T1000 (cell line): ENCODE data around the gene LRFN2.

ENCODE experiments used
- DNase-seq: peaks from one replicate; lab custom pipeline; 2025; ENCODE audit warnings: mixed read lengths; lab: John Stamatoyannopoulos, UW

The LRFN2 gene

DNA sequence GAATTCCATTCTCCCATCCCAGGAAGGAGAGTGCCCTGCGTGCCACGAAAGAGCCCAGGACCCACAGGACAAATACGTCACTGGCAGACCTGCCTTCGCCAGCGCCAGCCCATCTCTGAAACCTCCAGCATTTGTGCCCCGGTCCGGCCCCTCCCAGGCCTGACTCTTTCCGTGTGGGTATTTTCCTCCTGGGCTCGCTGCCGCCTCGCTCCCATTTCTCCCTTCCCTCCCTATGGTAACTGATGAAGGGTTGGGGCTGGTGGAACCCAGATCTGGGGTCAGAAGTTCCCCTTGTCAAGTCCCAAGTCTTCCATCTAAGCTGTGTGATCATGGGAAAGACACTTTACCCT is 208.5 kb downstream of the LRFN2 start:
- no peak for DNase-seq

DNA sequence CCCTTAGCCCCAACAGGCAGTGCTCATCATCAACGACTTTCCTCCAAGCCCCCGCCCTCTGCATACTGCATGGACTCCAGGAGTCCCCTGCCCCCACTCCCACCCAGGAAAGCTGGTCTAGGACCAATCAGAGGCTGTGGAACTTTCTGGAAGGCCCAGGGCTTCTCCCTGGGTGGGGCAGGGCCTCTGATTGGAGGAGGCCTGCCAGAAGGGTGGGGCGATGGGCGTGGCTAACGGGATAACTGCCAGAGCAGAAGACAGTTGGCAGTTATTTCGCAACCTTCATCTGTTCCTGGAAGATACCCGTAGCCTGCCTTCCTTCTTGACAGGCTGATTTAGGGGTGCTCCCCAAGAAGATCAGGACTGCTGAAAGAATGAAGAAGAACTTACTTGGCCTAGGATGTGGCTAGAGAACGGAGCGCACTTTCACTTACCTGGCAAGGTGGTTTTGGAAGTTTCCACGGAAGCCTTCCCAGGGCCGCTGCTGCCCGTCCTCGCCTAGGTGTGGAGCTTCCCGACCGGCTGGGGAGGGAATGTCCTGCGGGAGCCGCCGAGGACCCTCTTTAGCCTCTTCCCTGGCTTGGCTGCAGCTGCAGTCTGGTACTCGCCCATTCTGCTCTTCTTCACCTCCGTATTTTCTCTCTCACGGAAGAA is 209.0 kb downstream of the LRFN2 start:
- DNase-seq: no peak

DNA sequence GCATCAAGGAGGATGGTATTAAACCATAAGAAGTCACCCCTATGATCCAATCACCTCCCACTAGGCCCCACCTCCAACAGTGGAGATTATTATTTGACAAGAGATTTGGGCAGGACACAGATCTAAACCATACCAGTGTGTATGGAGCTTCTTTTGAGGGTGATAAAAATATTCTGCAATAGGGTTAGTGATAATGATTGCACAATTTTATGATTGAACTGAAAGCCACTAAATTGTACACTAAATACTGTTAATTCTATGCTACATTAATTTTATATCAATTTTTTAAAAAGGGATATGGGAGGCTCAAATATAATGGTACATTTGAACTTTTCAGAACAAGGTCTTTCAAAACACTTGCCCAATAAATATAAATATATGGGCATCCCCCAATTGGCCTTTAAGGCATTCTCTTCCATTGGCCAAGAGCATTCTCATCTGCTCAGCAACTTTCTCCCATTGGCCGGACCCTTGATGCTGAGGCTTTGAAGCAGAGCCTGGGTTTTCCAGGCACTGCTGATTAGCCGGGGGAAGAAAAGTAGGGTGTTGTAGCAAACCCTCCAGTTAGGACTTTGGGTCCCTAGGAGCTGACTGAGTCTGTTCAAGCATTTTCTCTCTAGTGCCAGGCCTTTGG is 209.9 kb downstream of the LRFN2 start:
- DNase-seq: no peak

DNA sequence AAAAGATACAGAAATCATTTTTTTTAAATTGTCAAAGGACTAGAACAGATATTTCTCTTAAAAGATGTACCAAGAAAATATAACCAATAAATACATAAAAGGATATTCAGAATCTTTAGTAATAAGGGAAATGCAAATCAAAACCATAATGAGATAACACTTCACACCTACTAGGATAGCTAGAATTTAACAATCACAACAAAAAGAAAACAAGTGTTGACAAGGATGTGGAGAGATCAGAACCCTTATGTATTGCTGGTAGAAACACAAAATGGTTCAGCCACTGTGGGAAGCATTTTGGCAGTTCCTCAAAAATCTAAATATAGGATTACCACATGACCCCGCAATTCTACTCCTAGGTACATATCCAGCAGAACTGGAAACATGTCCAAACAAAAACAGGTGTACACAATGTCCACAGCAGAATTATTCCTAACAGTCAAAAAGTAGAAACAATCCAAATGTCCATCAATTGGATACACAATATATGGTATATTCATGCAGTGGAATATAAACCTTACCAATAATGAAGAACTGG is 211.0 kb downstream of the LRFN2 start:
- DNase-seq: no peak

DNA sequence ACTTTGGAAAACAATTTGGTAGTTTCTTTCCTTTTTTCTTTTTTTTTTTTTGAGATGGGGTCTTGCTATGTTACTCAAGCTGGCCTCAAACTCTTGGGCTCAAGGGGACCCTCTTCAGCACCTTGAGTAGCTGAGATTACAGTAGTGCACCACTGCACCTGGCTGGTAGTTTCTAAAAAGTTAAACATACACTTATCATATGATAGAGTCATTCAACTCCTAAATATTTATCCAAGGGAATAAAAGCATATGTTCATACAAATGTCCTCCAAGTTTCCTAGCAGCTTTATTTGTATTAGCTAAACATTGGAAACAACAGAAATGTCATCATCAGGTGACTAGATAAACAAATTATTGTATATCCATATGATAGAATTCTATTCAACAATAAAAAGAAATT is 213.9 kb downstream of the LRFN2 start:
- no peak for DNase-seq

DNA sequence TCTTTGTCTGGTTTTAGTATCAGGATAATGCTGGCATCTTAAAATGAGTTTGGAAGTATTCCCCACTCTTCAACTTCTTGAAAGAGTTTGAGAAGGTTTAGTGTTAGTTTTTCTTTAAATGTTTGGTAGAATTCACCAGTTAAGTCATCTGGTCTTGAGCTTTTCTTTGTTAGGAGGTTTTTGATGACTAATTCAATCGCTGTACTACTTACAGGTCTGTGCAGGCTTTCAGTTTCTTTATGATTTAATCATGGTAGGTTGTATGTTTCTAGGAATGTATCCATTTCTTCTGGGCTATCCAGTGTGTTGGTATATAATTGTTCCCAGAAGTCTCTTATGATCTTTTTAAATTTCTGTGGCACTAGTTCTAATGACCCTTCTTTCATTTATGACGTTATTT is 215.5 kb downstream of the LRFN2 start:
- no peak for DNase-seq

DNA sequence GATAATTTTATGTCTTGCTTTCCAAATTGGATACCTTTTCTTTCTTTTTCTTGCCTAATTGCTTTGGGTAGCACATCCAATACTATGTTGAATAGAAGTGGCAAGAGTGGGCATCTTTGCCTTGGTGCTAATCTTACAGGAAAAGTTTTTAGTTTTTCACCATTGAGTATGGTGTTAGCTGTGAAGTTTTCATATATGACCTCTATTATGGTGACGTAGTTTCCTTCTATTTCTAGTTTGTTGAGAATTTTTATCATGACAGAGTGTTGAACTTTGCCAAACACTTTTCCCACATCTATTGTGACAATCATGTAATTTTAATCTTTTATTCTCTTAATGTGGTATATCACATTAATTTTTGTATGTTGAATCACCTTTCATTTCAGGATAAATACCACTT is 216.1 kb downstream of the LRFN2 start:
- no peak for DNase-seq

DNA sequence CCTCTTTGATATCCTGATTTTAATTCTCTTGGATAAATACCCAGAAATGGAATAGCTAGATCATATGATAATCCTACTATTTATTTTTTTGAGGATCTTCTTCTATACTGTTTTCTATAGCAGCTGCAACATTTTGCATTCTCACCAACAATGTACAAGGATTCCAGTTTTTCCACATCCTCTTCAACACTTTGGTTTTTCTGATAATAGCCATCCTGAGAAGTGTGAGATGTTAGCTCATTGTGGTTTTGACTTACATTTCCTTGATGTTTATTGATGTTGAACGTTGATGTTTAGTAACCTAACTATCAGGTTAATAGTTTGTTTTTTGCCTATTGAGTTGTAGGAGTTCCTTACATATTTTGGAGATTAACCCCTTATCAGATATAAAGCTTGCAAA is 217.3 kb downstream of the LRFN2 start:
- DNase-seq: no peak

DNA sequence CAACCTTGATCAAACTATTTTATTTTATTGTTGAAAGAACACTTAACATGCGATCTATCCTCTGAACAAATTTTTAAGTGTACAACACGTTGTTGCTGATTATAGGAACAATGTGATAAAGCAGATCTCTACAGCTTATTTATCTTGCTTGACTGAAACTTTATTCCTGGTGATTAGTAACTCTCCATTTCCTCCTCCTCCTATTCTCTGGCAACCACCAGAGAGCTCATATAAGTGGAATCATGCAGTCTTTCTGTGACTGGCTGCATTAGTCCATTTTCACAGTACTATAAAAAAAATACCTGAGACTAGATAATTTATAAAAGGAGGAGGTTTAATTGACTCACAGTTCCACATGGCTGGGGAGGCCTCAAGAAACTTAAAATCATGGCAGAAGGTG is 218.1 kb downstream of the LRFN2 start:
- no peak for DNase-seq

DNA sequence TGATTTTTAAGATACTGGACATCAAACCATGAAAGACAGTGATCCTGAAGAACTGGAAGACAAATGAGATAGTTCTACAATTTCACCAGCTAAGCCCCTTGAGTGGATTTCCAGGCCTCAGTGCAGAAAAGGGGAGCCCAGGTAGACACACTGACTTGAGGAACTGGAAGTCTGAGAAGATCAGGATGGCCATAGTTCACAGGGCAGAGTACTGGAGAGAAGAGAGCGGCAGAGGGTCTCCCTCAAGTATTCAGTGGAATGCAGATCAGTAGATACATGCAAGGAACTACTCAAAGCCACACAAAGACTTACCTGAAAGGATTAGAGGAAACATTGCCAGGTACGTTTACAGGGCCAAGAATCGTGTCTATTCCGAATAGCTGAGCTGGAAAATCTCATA is 224.3 kb downstream of the LRFN2 start:
- DNase-seq: no peak

DNA sequence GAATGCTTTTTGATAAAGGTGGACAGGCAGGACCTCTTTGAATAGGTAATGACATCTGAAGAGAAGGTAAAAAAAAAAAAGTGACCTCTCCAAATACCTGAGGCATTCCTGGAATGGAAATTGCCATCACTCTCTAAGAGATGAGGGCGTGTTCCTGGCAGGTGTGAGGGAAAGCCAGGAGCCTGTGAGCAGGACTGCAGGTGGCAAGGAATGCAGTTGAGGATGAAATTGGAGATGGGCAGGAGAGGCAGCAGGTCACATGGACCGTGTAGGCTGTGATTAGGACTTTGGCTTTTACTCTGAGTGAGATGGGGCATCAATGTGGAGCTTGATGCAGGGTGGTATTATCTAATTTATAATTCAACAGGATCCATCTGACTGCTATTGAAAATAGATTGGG is 227.4 kb downstream of the LRFN2 start:
- no peak for DNase-seq

DNA sequence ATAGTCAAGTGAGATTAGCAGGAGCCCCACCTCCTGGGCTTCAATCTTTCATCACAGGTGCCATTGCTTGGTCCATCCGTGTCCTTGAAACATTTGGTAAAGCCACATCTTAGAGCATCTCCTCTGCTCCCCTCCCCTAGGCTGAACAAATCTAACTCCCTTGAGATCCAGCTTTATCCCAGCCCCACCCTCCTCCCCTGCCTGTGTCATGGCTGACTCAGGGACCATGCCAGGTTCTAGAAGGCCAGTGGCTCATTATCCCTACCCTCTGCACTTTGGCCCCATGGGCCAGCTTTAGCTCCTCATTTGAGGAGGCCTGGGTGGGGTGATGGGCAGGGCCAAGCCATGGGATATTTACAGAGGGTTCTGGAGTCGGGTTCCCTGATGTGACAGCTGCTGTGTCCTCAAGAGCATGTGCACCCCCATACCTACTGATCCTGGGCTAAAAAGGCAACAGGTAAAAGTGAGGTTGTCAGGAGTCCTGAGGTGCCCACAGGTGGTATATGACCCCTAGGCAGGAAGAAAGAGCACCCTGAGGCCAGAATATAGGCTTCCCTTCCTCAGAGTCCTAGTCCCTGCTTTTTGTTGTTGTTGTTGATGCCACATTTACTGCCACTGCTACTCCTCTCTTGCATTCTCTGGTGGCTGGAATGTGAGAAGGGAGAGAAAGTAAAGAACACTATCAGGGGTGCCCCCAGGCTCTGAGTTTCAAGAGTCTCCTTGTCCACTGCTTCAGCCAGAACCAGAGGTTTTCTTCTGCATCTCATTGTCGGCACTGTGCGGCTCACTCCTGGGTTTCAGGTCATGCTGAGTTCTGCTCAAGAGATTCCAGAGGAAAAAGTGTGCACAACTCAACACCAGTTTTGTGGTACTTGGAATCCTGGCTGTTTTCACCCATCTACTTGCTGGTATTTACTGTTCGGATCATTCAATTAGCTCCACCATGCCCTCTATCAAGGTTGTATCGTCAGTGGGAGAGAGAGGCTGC is 228.4 kb downstream of the LRFN2 start:
- DNase-seq: no peak

DNA sequence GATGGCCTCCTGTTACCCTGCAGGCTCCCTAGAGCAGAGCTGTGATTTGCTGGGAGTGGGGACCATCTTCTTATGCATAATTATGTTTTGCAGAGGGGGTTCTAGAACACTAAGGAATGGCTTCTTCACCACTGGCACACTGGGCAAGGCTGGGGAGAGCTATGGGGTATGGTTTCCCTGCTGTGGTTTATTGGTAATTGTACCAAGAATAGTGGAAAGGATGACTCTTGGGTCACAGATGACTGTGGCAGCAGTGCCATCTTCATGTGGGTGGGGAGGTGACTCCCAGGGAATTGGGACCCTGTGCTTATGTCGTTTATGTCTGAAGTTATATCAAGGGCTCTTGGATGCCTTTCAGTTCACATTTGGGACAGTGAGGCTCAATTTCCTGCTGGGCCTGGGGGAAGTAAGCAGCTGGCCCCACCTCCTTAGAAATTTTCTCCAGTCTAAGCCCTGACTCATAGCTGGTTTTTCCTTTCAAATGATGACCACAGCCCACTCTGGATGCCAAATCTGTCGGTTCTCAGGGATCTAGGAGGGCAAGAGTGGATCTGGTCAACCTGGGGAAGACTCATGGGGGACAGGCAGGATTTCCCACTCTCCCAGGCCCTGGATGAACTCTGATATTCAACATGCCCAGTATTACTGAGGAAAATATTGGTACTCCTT is 230.8 kb downstream of the LRFN2 start:
- DNase-seq: no peak

DNA sequence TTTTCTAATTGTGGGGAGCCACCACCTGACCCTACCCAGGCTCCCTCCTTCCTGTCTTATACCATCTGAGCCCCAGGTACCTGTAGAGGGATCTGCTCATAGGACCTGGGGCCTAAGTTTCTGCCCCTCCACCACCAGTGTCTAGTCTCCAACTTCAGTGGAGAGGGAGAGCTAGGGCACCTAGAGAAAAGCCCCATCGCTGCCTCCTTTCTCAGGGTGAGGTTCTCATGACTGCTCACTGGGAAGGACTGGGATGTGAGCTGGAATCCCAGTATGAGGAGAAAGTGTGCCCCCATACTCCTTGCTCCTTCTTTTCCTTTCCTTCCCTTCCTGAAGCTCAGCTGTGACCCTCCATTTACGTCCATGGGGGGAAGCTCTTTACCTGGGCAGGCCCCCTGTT is 231.6 kb downstream of the LRFN2 start:
- DNase-seq: no peak

DNA sequence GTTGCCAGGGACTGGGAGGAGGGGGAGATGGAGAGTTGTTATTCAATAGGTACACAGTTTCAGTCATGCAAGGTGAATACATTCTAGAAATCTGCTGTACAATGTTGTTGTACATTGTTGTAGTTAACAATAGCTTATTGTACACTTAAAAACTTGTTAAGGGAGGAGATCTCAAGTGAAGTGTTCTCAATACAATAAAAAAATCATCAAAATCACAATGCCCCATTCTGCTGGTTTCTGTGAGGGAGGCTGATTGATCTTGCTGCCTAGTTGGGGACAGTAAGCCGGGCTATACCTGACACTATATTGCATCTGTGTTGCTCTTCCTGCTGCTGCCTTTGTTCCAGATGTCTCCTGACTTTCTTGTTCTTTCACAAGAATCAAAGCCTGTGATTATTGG is 232.1 kb downstream of the LRFN2 start:
- DNase-seq: no peak

DNA sequence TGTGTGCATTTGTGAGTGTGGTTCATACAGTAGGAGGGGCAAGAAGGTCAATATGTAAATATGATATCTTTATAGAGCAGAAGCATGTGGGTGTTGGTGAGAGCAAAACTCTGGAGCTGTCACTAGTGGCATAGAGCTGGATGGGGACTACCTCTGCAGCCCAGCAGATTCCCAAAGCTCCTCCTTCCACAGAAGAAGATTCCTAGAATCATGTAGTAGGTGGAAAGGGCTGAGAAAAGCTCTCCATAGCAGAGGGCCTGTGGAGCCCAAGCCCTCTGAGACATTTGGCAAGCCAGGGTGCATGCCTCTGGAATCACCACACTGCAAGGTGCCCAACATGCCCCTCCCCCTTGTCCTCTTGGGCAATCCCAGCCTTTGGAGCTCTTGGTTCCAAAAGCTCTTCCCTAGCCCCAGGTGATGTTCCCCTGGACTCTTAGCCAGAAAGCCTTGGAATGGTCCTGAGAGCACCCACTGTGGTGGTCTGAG is 233.2 kb downstream of the LRFN2 start:
- no peak for DNase-seq

DNA sequence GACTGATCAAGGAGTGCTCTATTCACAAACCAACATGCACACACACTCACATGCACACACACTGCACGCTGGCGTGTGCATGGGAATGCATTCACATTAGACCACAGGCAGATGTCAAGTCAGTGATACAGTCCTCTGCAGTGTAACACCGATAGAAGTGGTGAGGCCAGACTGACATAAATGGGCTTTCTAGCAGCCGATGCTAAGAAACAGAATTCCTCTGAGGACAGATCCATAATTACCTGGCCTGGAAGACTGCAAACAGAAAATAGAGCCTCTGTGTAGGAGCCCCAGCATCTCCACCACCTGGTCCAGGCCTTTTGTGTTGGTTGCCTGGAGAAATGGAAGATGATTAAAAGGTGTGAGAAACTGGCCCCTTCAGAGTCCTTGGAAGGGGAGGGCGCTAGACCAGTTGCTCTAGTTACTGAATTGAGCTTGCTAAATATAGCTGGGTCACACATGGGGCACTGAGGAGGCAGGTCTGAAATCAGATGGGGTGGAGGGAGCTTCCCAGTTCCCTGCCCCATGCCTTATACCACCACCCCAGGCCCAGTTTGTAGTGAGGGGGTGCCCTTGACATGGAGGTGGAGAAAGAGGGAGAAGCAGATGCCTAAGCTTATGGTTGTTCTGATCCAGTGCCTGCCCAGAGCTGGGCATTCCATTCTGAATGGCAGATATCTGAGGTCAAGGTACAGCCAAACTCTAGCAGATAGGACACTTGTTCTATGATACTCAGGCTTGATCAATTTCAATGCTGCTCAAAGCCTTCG is 233.8 kb downstream of the LRFN2 start:
- DNase-seq: no peak

DNA sequence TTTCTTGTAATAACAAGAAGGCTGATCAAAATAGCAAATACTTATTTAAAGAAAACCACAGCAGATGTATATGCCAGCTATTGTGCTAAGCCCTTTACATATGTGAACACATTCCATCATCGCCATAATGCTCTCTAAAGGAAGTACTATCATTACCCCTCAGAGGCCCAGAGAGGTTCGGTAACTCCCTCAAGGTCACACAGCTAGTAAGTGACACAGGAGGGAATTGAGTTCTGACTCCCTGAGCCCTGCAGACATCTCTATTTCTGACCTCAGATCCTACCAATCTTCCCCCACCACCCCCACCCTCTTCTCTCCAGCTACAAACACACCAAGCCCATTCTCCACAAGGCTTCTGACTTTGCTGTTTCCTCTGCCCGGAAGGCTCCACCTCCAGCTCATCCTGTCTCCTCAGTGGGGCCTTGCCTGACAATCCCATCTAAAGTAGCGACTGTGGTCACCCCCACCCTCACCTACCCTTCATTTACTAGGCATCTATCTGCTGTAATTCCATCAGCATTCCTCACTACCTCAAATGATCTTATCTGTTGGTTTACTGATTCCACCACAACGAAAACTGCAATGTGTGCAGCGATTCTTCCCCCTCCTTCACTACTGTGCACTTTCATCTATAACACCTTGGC is 234.5 kb downstream of the LRFN2 start:
- DNase-seq: no peak

DNA sequence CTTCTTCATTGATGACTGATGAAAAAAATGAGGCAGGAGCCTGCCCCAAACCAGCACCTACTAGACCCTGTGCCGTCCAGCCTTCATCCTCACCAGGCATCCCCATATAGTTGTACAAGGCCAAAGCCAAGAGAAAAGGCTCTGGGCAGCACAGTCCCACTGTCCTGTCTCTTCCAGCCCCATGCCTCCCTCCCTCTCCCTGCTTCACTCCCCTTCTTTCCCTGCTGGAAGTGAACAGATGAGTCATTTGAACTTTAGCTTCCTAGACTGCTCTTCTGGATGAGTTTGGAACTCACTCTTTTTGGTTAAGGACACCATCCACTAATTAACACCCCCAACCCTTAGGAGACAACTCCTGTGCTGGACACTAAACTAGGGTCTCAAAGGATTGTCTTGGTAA is 235.2 kb downstream of the LRFN2 start:
- no peak for DNase-seq

DNA sequence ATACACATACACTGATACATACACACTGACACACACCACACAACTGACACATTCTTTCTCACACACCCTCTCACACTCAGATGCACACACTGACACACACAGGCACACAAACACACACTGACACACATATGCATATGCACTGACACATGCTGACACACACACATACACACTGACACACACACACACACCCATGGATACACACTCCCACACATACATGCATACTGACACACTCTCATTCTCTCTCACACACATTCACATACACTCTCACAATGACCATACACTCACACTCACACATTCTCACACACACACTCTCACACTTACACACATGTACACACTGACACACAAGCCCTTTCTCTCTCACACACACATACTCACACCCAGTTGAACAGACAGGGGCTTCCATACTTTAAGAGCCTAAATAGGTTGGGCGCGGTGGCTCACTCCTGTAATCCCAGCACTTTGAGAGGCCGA is 236.4 kb downstream of the LRFN2 start:
- no peak for DNase-seq
